Measurements from ENCODE around the gene CACNA1C. TPM values are rescaled to one million over a fixed set of nuclear protein-coding genes. Genes with fewer than 3 reads are reported as not detected.

CACNA1C gene
- total RNA-seq, 4 donors from 2014 or later = 1.4 to 3.7 (median 2.2) TPM

DNA sequence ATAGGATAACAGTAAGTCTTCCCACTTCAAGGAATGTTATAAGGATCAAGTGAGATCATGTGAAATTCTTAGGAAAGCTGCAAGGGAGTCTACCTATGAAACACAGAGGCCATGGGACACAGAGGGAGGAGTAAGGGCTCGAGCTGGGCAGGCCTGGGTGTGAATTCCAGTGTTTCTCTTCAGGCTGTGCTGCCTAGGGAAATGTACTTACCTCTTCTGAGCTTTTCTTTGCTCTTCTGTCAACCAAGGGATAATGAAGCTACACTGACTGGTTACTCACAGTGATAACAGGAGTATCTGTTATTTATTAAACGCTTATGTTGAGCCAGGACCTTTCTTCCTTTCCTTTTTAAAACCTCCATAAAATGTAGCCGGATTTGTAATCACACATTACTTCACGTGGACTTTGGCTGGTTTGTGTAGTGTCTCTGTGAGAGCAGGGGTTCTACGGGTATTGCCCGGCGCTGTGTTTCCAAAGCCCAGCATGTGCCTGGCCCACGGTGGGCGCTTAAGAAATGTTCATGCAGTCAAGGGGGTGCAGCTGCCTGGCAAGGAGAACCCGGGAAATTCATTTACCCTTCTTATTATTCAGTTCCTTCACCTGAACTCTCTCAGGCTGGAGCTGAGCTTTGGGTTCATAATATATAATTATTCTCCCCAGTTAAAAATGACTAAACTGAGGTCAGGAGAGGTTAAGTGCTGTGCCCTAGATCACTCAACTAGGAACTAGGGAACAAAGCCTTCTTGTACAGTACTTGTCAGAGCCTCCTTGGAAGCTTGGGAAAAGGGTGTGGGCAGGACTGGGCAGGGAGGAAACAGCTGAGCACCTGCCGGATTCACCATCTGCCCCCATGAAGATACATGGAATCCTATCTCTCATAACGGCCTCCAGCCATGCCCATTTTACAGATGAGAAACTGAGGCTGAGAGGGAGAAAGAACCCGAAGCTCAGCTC is 214.2 kb downstream of the CACNA1C start:
- Histone ChIP-seq H3K36me3 (no peaks in the 10 kb centered on the region), H3K27me3 (peaks cover 4% of the 10 kb centered on the region), H3K4me1 (peaks cover 34% of the 10 kb centered on the region), H3K27ac (peak overlapping the region; percentile 70), H3K9me3 (no peaks in the 10 kb centered on the region), H3K4me3 (no peak overlapping the region)
- TF ChIP-seq, protein P1, sequence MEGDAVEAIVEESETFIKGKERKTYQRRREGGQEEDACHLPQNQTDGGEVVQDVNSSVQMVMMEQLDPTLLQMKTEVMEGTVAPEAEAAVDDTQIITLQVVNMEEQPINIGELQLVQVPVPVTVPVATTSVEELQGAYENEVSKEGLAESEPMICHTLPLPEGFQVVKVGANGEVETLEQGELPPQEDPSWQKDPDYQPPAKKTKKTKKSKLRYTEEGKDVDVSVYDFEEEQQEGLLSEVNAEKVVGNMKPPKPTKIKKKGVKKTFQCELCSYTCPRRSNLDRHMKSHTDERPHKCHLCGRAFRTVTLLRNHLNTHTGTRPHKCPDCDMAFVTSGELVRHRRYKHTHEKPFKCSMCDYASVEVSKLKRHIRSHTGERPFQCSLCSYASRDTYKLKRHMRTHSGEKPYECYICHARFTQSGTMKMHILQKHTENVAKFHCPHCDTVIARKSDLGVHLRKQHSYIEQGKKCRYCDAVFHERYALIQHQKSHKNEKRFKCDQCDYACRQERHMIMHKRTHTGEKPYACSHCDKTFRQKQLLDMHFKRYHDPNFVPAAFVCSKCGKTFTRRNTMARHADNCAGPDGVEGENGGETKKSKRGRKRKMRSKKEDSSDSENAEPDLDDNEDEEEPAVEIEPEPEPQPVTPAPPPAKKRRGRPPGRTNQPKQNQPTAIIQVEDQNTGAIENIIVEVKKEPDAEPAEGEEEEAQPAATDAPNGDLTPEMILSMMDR (IDR thresholded peaks at IDR 0.05) = no peak
- no peak for TF ChIP-seq POLR2A (IDR thresholded peaks at IDR 0.05)
- no peak for TF ChIP-seq POLR2AphosphoS5 (IDR thresholded peaks at IDR 0.05)
- TF ChIP-seq EP300 (IDR thresholded peaks at IDR 0.05) = no peak
- 64% methylated on average over 13 of the region's 13 CpGs for WGBS
- DNase-seq (ENCODE audit: low spot score in 2 of 2) = peak in 1 of 2 donors; percentile 39

GRCh38 chr12:2267703-2268470 is 215.1 kb downstream of the CACNA1C start:
- H3K4me3 ChIP-seq = no peak overlapping the region

GRCh38 chr12:2268471-2269286 is 215.9 kb downstream of the CACNA1C start:
- no peaks in the 10 kb centered on the region for H3K36me3 ChIP-seq
- peak overlapping the region; percentile 70 for H3K27ac ChIP-seq
- H3K4me1 ChIP-seq = peaks cover 34% of the 10 kb centered on the region
- no peaks in the 10 kb centered on the region for H3K27me3 ChIP-seq
- 44% methylated on average over 14 of the region's 18 CpGs for WGBS
- DNase-seq (ENCODE audit: low spot score in 2 of 2) = no peak
- no peak overlapping the region for H3K4me3 ChIP-seq
- no peaks in the 10 kb centered on the region for H3K9me3 ChIP-seq
- TF ChIP-seq, protein P1 (IDR thresholded peaks at IDR 0.05) = no peak
- TF ChIP-seq EP300 (IDR thresholded peaks at IDR 0.05) = peak; percentile 25
- no peak for TF ChIP-seq POLR2AphosphoS5 (IDR thresholded peaks at IDR 0.05)
- peak in 1 of 2 donors; percentile 11 for TF ChIP-seq POLR2A (IDR thresholded peaks at IDR 0.05)

More at GRCh38 chr12:2267703-2268470, 215.1 kb downstream of the CACNA1C start:
- TF ChIP-seq, protein P1 (IDR thresholded peaks at IDR 0.05) = no peak
- TF ChIP-seq POLR2AphosphoS5 (IDR thresholded peaks at IDR 0.05) = peak in 2 of 3 donors; percentile 14 to 41
- 33% methylated on average over 12 of the region's 13 CpGs for WGBS
- H3K4me1 ChIP-seq = peaks cover 34% of the 10 kb centered on the region
- no peaks in the 10 kb centered on the region for H3K9me3 ChIP-seq
- no peaks in the 10 kb centered on the region for H3K36me3 ChIP-seq
- DNase-seq (ENCODE audit: low spot score in 2 of 2) = peak in 1 of 2 donors; percentile 83
- peak overlapping the region; percentile 70 for H3K27ac ChIP-seq
- H3K27me3 ChIP-seq = peaks cover 4% of the 10 kb centered on the region

DNA sequence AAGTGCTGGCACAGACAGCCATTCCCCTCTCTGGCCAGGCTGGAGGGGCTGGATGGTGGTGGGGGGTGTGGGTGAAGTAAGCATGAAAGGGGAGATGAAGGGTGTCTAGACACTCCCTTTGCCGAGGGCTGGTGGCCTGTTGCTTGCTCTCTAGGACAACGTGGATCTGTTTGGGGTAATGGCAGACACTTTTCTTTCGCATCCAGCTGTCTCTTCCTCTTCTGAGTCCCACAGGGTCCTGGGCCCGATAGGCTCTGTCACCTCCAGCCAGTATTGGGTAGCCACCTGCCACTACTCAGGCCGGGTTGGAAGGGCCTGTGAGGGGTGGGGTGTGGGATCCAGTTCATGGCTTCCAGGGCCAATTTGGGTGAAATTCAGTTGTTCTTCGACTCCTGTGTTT is 218.1 kb downstream of the CACNA1C start:
- DNase-seq (ENCODE audit: low spot score in 2 of 2) = no peak
- peaks cover 18% of the 10 kb centered on the region for H3K4me1 ChIP-seq
- 89% methylated on average over 6 of the region's 6 CpGs for WGBS
- no peak overlapping the region for H3K4me3 ChIP-seq
- H3K27ac ChIP-seq = no peak overlapping the region
- no peaks in the 10 kb centered on the region for H3K27me3 ChIP-seq
- TF ChIP-seq EP300 (IDR thresholded peaks at IDR 0.05) (no peak), POLR2A (IDR thresholded peaks at IDR 0.05) (no peak), POLR2AphosphoS5 (IDR thresholded peaks at IDR 0.05) (no peak)
- TF ChIP-seq, protein P1 (IDR thresholded peaks at IDR 0.05) = no peak
- H3K9me3 ChIP-seq = no peaks in the 10 kb centered on the region
- H3K36me3 ChIP-seq = no peaks in the 10 kb centered on the region

Data from suprapubic skin (tissue), 4 donors.